ENCODE measurements around the gene XRCC6. TPM values are rescaled to one million over a fixed set of nuclear protein-coding genes. Genes with fewer than 3 reads are reported as not detected.

Gene XRCC6
- total and polyA plus RNA-seq, 2 donors (not counting 1 experiment from before 2014, with no cell fraction given): 183 to 268 TPM

GRCh38 chr22:41672780-41673509 lies 51.9 kb downstream of the XRCC6 start:
- Histone ChIP-seq H3K27ac (ENCODE audit: insufficient read depth, low read length) (no peak overlapping the region), H2AFZ (ENCODE audit: low read length) (no peak overlapping the region), H3K36me3 (ENCODE audit: control insufficient read depth, insufficient read depth, low read length) (peaks cover 7% of the 10 kb centered on the region), H3K4me3 (replicated peaks in 1 of 4; ENCODE audit: control extremely low read depth in 1 of 4, insufficient read depth in 1 of 4, low read depth in 3 of 4, low read length in 4 of 4) (no peak overlapping the region), H3K9me3 (ENCODE audit: control insufficient read depth, insufficient read depth, low read depth, low read length) (no peaks in the 10 kb centered on the region), H4K20me1 (ENCODE audit: control insufficient read depth, extremely low read depth, insufficient read depth, low read length) (no peaks in the 10 kb centered on the region), H3K4me1 (ENCODE audit: control insufficient read depth, extremely low read depth, insufficient read depth, low read length) (peaks cover 10% of the 10 kb centered on the region), H3K79me2 (ENCODE audit: control insufficient read depth, insufficient read depth, low read length) (peaks cover 4% of the 10 kb centered on the region), H3K9ac (ENCODE audit: insufficient read depth, low read length) (no peak overlapping the region), H3K27me3 (ENCODE audit: control insufficient read depth, insufficient read depth, low read length) (no peaks in the 10 kb centered on the region), H3K4me2 (ENCODE audit: extremely low read depth, insufficient read depth, low read length) (no peak overlapping the region)
- no peak for DNase-seq (ENCODE audit: low read depth in 2 of 2)
- peak; percentile 25 to 30 for TF ChIP-seq CTCF (conservative IDR thresholded peaks at IDR 0.05 in 1 of 2, IDR thresholded peaks at IDR 0.05 in 1 of 2; ENCODE audit: low read depth in 1 of 2, low read length in 2 of 2)
- TF ChIP-seq EZH2 (IDR thresholded peaks at IDR 0.05; ENCODE audit: low read length, missing control alignments): no peak

- Histone ChIP-seq H3K27ac (ENCODE audit: insufficient read depth, low read length) (no peak overlapping the region), H3K4me3 (replicated peaks in 1 of 4; ENCODE audit: control extremely low read depth in 1 of 4, insufficient read depth in 1 of 4, low read depth in 3 of 4, low read length in 4 of 4) (no peak overlapping the region), H3K9ac (ENCODE audit: insufficient read depth, low read length) (no peak overlapping the region), H2AFZ (ENCODE audit: low read length) (no peak overlapping the region), H3K4me2 (ENCODE audit: extremely low read depth, insufficient read depth, low read length) (no peak overlapping the region), H3K79me2 (ENCODE audit: control insufficient read depth, insufficient read depth, low read length) (peaks cover 14% of the 10 kb centered on the region), H3K9me3 (ENCODE audit: control insufficient read depth, insufficient read depth, low read depth, low read length) (no peaks in the 10 kb centered on the region), H3K27me3 (ENCODE audit: control insufficient read depth, insufficient read depth, low read length) (no peaks in the 10 kb centered on the region), H3K4me1 (ENCODE audit: control insufficient read depth, extremely low read depth, insufficient read depth, low read length) (peaks cover 3% of the 10 kb centered on the region), H4K20me1 (ENCODE audit: control insufficient read depth, extremely low read depth, insufficient read depth, low read length) (no peaks in the 10 kb centered on the region), H3K36me3 (ENCODE audit: control insufficient read depth, insufficient read depth, low read length) (peaks cover 9% of the 10 kb centered on the region)
- TF ChIP-seq CTCF (conservative IDR thresholded peaks at IDR 0.05 in 1 of 2, IDR thresholded peaks at IDR 0.05 in 1 of 2; ENCODE audit: low read depth in 1 of 2, low read length in 2 of 2): no peak
- TF ChIP-seq EZH2 (IDR thresholded peaks at IDR 0.05; ENCODE audit: low read length, missing control alignments): no peak
- DNase-seq (ENCODE audit: low read depth in 2 of 2): no peak
Observed at GRCh38 chr22:41674846-41675340, 53.8 kb downstream of the XRCC6 start.

- Histone ChIP-seq H3K27me3 (ENCODE audit: control insufficient read depth, insufficient read depth, low read length) (no peaks in the 10 kb centered on the region), H3K4me2 (ENCODE audit: extremely low read depth, insufficient read depth, low read length) (no peak overlapping the region), H2AFZ (ENCODE audit: low read length) (no peak overlapping the region), H3K4me3 (replicated peaks in 1 of 4; ENCODE audit: control extremely low read depth in 1 of 4, insufficient read depth in 1 of 4, low read depth in 3 of 4, low read length in 4 of 4) (no peak overlapping the region), H3K36me3 (ENCODE audit: control insufficient read depth, insufficient read depth, low read length) (peaks cover 12% of the 10 kb centered on the region), H3K9ac (ENCODE audit: insufficient read depth, low read length) (no peak overlapping the region), H3K9me3 (ENCODE audit: control insufficient read depth, insufficient read depth, low read depth, low read length) (no peaks in the 10 kb centered on the region), H4K20me1 (ENCODE audit: control insufficient read depth, extremely low read depth, insufficient read depth, low read length) (no peaks in the 10 kb centered on the region), H3K79me2 (ENCODE audit: control insufficient read depth, insufficient read depth, low read length) (peaks cover 27% of the 10 kb centered on the region), H3K27ac (ENCODE audit: insufficient read depth, low read length) (no peak overlapping the region), H3K4me1 (ENCODE audit: control insufficient read depth, extremely low read depth, insufficient read depth, low read length) (no peaks in the 10 kb centered on the region)
- TF ChIP-seq EZH2 (IDR thresholded peaks at IDR 0.05; ENCODE audit: low read length, missing control alignments): no peak
- TF ChIP-seq CTCF (conservative IDR thresholded peaks at IDR 0.05 in 1 of 2, IDR thresholded peaks at IDR 0.05 in 1 of 2; ENCODE audit: low read depth in 1 of 2, low read length in 2 of 2): no peak
- DNase-seq (ENCODE audit: low read depth in 2 of 2): no peak
Observed at GRCh38 chr22:41676134-41676533, 55.0 kb downstream of the XRCC6 start.
